NB4 (cell line): Measurements from ENCODE around the gene KRTAP1-1.

Experiments used
- MAX ChIP-seq: IDR thresholded peaks from 2 replicates; pipeline ENCODE4 v1.6.1; 2011; ENCODE audit warnings: low read depth, low read length
- POLR2A ChIP-seq: IDR thresholded peaks from 2 replicates; pipeline ENCODE4 v1.6.1; 2011; ENCODE audit warnings: mild to moderate bottlenecking; ENCODE audit not compliant: insufficient read length; ENCODE audit errors: extremely low read depth
- TF ChIP-seq, protein P1 (sequence below): IDR thresholded peaks from one replicate; pipeline ENCODE4 v1.5.1; 2012; ENCODE audit warnings: low read depth, low read length

DNA sequence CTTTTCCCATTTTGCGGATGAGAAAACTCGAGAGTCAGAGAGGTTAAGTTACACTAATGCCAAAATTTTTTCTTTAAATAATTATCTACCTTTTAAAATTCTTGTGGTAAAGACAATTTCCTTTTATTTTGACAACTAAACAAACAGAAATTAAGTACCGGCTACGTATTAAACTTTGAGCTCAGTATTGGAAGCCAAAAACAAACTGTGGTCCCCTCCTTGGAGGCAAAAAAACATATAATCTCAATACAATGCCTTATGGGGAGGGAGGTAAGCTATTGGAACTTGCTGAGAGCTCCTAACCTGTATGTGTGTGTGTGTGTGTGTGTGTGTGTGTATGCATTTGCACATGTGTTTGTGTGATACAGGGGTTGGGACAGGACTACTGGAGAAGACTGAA lies 22.2 kb upstream of the KRTAP1-1 start:
- TF ChIP-seq POLR2A (no peak), MAX (no peak)
- TF ChIP-seq, protein P1, sequence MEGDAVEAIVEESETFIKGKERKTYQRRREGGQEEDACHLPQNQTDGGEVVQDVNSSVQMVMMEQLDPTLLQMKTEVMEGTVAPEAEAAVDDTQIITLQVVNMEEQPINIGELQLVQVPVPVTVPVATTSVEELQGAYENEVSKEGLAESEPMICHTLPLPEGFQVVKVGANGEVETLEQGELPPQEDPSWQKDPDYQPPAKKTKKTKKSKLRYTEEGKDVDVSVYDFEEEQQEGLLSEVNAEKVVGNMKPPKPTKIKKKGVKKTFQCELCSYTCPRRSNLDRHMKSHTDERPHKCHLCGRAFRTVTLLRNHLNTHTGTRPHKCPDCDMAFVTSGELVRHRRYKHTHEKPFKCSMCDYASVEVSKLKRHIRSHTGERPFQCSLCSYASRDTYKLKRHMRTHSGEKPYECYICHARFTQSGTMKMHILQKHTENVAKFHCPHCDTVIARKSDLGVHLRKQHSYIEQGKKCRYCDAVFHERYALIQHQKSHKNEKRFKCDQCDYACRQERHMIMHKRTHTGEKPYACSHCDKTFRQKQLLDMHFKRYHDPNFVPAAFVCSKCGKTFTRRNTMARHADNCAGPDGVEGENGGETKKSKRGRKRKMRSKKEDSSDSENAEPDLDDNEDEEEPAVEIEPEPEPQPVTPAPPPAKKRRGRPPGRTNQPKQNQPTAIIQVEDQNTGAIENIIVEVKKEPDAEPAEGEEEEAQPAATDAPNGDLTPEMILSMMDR = no peak
